DOHH2 (cell line): ENCODE results near the gene SPA17.

Source experiments
- H3F3A ChIP-seq: fragments of 200-600 bp; sonication (generic), shearing (Covaris generic); 2 replicates; pipeline ENCODE4 v1.6.0; 2016; ENCODE audit warnings: antibody characterized with exemption, mild to moderate bottlenecking; ENCODE audit not compliant: control insufficient read depth, insufficient read depth
- H3K27ac ChIP-seq: fragments of 200-600 bp; sonication (generic); 2 replicates; pipeline ENCODE4 v1.5.1; 2014; ENCODE audit warnings: low read depth, mild to moderate bottlenecking, low read length, moderate library complexity
- H3K27me3 ChIP-seq: fragments of 200-600 bp; sonication (generic); 2 replicates; pipeline ENCODE4 v1.6.1; 2014; ENCODE audit warnings: mild to moderate bottlenecking, low read length, mixed read lengths; ENCODE audit not compliant: control insufficient read depth
- H3K36me3 ChIP-seq: fragments of 200-600 bp; sonication (generic); 2 replicates; pipeline ENCODE4 v1.6.1; 2014; ENCODE audit warnings: mild to moderate bottlenecking, low read length, moderate library complexity, mixed read lengths; ENCODE audit not compliant: control insufficient read depth
- H3K4me1 ChIP-seq: fragments of 200-600 bp; sonication (generic); 2 replicates; pipeline ENCODE4 v1.6.1; 2014; ENCODE audit warnings: mild to moderate bottlenecking, low read length, mixed read lengths; ENCODE audit not compliant: control insufficient read depth
- H3K4me2 ChIP-seq: fragments of 200-600 bp; sonication (generic); 2 replicates; pipeline ENCODE4 v1.6.0; 2014; ENCODE audit warnings: mild to moderate bottlenecking, low read length, moderate library complexity
- H3K4me3 ChIP-seq: fragments of 200-600 bp; sonication (generic); 2 replicates; pipeline ENCODE4 v1.5.1; 2014; ENCODE audit warnings: mild to moderate bottlenecking, low read length, mixed read lengths
- H3K79me2 ChIP-seq: fragments of 200-600 bp; sonication (generic); 2 replicates; pipeline ENCODE4 v1.6.1; 2014; ENCODE audit warnings: mild to moderate bottlenecking, low read length, mixed read lengths; ENCODE audit not compliant: control insufficient read depth
- H3K9me2 ChIP-seq: fragments of 200-600 bp; sonication (generic); replicated peaks from 2 replicates; pipeline ENCODE4 v1.6.1; 2014; ENCODE audit warnings: mild to moderate bottlenecking, low read length, mixed read lengths; ENCODE audit not compliant: control insufficient read depth
- H3K9me3 ChIP-seq: fragments of 200-600 bp; sonication (generic); 2 replicates; pipeline ENCODE4 v1.6.1; 2014; ENCODE audit warnings: antibody characterized with exemption, low read length, mixed read lengths; ENCODE audit not compliant: control insufficient read depth, insufficient read depth
- H4K20me1 ChIP-seq: fragments of 200-600 bp; sonication (generic); 2 replicates; pipeline ENCODE4 v1.6.0; 2014; ENCODE audit warnings: low read depth, mild to moderate bottlenecking, antibody characterized with exemption, low read length, moderate library complexity; ENCODE audit not compliant: control insufficient read depth, insufficient read depth
- CTCF ChIP-seq: fragments of 200-600 bp; sonication (generic); IDR thresholded peaks from one replicate; pipeline ENCODE4 v1.5.1; 2014; ENCODE audit warnings: antibody characterized with exemption, mild to moderate bottlenecking, low read depth, low read length; ENCODE audit not compliant: poor library complexity, severe bottlenecking
- EZH2phosphoT487 ChIP-seq: fragments of 200-600 bp; sonication (generic); IDR thresholded peaks from 2 replicates; pipeline ENCODE4 v1.6.1; 2017; ENCODE audit warnings: borderline replicate concordance, mild to moderate bottlenecking, antibody characterized with exemption, low read length, moderate library complexity, mixed read lengths

SPA17 gene

GRCh38 chr11:124673333-124674167 is at the start of gene SPA17, which contains the start of gene SIAE:
TSS of gene SPA17 (plus strand) at chr11:124673904. CDS start at chr11:124675265, 1,361 bp downstream.
TSS of gene SIAE (minus strand) at chr11:124673739. CDS start at chr11:124673708, 31 bp downstream.
- no peaks in the 10 kb centered on the region for H3K9me2 ChIP-seq
- no peaks in the 10 kb centered on the region for H4K20me1 ChIP-seq
- no peaks in the 10 kb centered on the region for H3K27me3 ChIP-seq
- H3K36me3 ChIP-seq, result no peaks in the 10 kb centered on the region
- 0 out of 2 replicates have a peak, but pooled peaks cover 10% of the 10 kb centered on the region for H3F3A ChIP-seq
- H3K79me2 ChIP-seq, result peaks cover 12% of the 10 kb centered on the region
- H3K4me1 ChIP-seq, result peaks cover 46% of the 10 kb centered on the region
- H3K9me3 ChIP-seq, result no peaks in the 10 kb centered on the region
- no peak for TF ChIP-seq CTCF
- TF ChIP-seq EZH2phosphoT487, result no peak
- peak within 1 kb of the TSS; percentile 87 for H3K4me2 ChIP-seq
- H3K4me3 ChIP-seq, result peak within 1 kb of the TSS; percentile 84
- H3K27ac ChIP-seq, result no peak within 1 kb of the TSS

- Histone ChIP-seq H3K79me2 (peaks cover 44% of the 10 kb centered on the region), H3F3A (0 out of 2 replicates have a peak, but pooled peaks cover 2% of the 10 kb centered on the region), H3K27me3 (no peaks in the 10 kb centered on the region), H3K4me1 (peaks cover 15% of the 10 kb centered on the region), H3K36me3 (peaks cover 58% of the 10 kb centered on the region), H3K4me3 (no peak overlapping the region), H3K9me2 (no peaks in the 10 kb centered on the region; the same call in 1 of the 2 replicates), H4K20me1 (no peaks in the 10 kb centered on the region), H3K4me2 (no peak overlapping the region), H3K27ac (no peak overlapping the region), H3K9me3 (no peaks in the 10 kb centered on the region)
- no peak for TF ChIP-seq EZH2phosphoT487
- no peak for TF ChIP-seq CTCF
Measured at GRCh38 chr11:124625504-124626168, 48.1 kb upstream of the SPA17 start.

- Histone ChIP-seq H3K4me3 (no peak overlapping the region), H3K79me2 (peaks cover 41% of the 10 kb centered on the region), H3K36me3 (peaks cover 77% of the 10 kb centered on the region), H3K27me3 (no peaks in the 10 kb centered on the region), H3K4me1 (peaks cover 7% of the 10 kb centered on the region), H3K27ac (no peak overlapping the region), H3K9me2 (no peaks in the 10 kb centered on the region), H3F3A (0 out of 2 replicates have a peak, but pooled peaks cover 2% of the 10 kb centered on the region), H3K9me3 (no peaks in the 10 kb centered on the region), H3K4me2 (no peak overlapping the region), H4K20me1 (no peaks in the 10 kb centered on the region)
- TF ChIP-seq EZH2phosphoT487 (no peak), CTCF (no peak)
Measured at GRCh38 chr11:124627546-124627945, 46.2 kb upstream of the SPA17 start.
